Upper lobe of left lung (tissue), 4 donors: ENCODE measurements around the gene ZFX.

Source experiments
- POLR2A ChIP-seq, 4 donors: fragments of 450-650 bp; IDR thresholded peaks; one replicate each; pipeline ENCODE4 v1.5.1; 2016 to 2017; ENCODE audit warnings: antibody characterized with exemption in 4 of 4, mild to moderate bottlenecking in 2 of 4
- POLR2AphosphoS5 ChIP-seq, 2 donors: sonication (generic); formaldehyde crosslinking; IDR thresholded peaks; one replicate each; pipeline ENCODE4 v1.5.1; 2017; ENCODE audit warnings: antibody characterized with exemption in 2 of 2
- TF ChIP-seq, protein P1 (sequence below), 6 experiments: fragments of 450-650 bp in 4 of 6; fragments of 200-600 bp in 2 of 6; sonication (generic) in 2 of 6; IDR thresholded peaks; one replicate each; pipeline ENCODE4 v1.5.1; 2016 to 2019; ENCODE audit warnings: antibody characterized with exemption in 6 of 6

DNA sequence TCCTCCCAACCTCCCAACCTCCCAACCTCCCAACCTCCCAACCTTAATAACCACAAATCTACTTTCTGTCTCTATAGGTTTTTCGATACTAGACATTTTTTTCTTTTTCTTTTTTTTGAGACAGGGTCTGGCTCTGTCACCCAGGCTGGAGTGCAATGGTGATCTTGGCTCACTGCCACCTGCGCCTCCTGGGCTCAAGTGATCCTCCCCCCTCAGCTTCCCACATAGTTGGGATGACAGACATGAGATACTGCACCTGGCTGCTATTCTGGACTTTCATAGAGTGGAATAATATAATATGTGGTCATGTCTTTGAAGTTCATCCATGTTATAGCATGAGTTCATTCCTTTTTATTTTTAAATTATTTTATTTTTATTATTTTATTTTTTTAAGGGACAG lies 39.5 kb upstream of the ZFX start:
- TF ChIP-seq, protein P1, sequence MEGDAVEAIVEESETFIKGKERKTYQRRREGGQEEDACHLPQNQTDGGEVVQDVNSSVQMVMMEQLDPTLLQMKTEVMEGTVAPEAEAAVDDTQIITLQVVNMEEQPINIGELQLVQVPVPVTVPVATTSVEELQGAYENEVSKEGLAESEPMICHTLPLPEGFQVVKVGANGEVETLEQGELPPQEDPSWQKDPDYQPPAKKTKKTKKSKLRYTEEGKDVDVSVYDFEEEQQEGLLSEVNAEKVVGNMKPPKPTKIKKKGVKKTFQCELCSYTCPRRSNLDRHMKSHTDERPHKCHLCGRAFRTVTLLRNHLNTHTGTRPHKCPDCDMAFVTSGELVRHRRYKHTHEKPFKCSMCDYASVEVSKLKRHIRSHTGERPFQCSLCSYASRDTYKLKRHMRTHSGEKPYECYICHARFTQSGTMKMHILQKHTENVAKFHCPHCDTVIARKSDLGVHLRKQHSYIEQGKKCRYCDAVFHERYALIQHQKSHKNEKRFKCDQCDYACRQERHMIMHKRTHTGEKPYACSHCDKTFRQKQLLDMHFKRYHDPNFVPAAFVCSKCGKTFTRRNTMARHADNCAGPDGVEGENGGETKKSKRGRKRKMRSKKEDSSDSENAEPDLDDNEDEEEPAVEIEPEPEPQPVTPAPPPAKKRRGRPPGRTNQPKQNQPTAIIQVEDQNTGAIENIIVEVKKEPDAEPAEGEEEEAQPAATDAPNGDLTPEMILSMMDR (IDR thresholded peaks at IDR 0.05), result no peak
- no peak for TF ChIP-seq POLR2AphosphoS5 (IDR thresholded peaks at IDR 0.05)
- TF ChIP-seq POLR2A (IDR thresholded peaks at IDR 0.05), result no peak
